Mesendoderm (in vitro differentiated cells): ENCODE data around the gene ARRDC3.

Experiments
- DNase-seq: peaks from one replicate; pipeline ENCODE4 v3.0.0; 2013
- H2AK5ac ChIP-seq: 2 replicates; pipeline ENCODE4 v1.6.1; 2013; ENCODE audit warnings: low read length, inconsistent platforms
- H2BK120ac ChIP-seq: 2 replicates; pipeline ENCODE4 v1.6.1; 2013; ENCODE audit warnings: low read depth, mild to moderate bottlenecking, low read length, moderate library complexity, mixed read lengths
- H2BK15ac ChIP-seq: replicated peaks from 2 replicates; pipeline ENCODE4 v1.6.1; 2013; ENCODE audit warnings: low read depth, mild to moderate bottlenecking, moderate library complexity
- H2BK5ac ChIP-seq: 2 replicates; pipeline ENCODE4 v1.6.1; 2013; ENCODE audit warnings: low read length, inconsistent platforms
- H3K18ac ChIP-seq: 2 replicates; pipeline ENCODE4 v1.6.1; 2013; ENCODE audit warnings: mild to moderate bottlenecking, low read length, mixed read lengths
- H3K23ac ChIP-seq: one replicate; pipeline ENCODE4 v1.6.1; 2013; ENCODE audit warnings: low read length
- H3K27ac ChIP-seq: 2 replicates; pipeline ENCODE4 v1.5.1; 2013; ENCODE audit warnings: low read depth, mild to moderate bottlenecking, inconsistent platforms, low read length, moderate library complexity
- H3K27me3 ChIP-seq: 2 replicates; pipeline ENCODE4 v1.6.1; 2013; ENCODE audit warnings: low read length, control low read depth, mild to moderate bottlenecking, inconsistent platforms; ENCODE audit not compliant: insufficient read depth, poor library complexity
- H3K36me3 ChIP-seq: 2 replicates; pipeline ENCODE4 v1.6.1; 2013; ENCODE audit warnings: low read length, inconsistent platforms; ENCODE audit not compliant: control insufficient read depth, insufficient read depth
- H3K4ac ChIP-seq: one replicate; pipeline ENCODE4 v1.6.1; 2013; ENCODE audit warnings: low read depth, mild to moderate bottlenecking, low read length, moderate library complexity
- H3K4me1 ChIP-seq: 2 replicates; pipeline ENCODE4 v1.6.1; 2013; ENCODE audit warnings: low read depth, low read length, inconsistent platforms; ENCODE audit not compliant: control insufficient read depth
- H3K4me2 ChIP-seq: 2 replicates; pipeline ENCODE4 v1.6.1; 2013; ENCODE audit warnings: low read length
- H3K4me3 ChIP-seq: 2 replicates; pipeline ENCODE4 v1.5.1; 2013; ENCODE audit warnings: mild to moderate bottlenecking, low read length
- H3K56ac ChIP-seq: one replicate; pipeline ENCODE4 v1.6.1; 2013; ENCODE audit warnings: low read length
- H3K79me1 ChIP-seq: 2 replicates; pipeline ENCODE4 v1.6.1; 2013; ENCODE audit warnings: low read length, inconsistent platforms
- H3K79me2 ChIP-seq: 2 replicates; pipeline ENCODE4 v1.6.1; 2013; ENCODE audit warnings: mild to moderate bottlenecking, low read length; ENCODE audit not compliant: control insufficient read depth, insufficient read depth
- H3K9ac ChIP-seq: 2 replicates; pipeline ENCODE4 v1.6.1; 2013; ENCODE audit warnings: low read length, inconsistent platforms
- H4K5ac ChIP-seq: one replicate; pipeline ENCODE4 v1.6.1; 2013; ENCODE audit warnings: low read length
- H4K8ac ChIP-seq: one replicate; pipeline ENCODE4 v1.6.1; 2013; ENCODE audit warnings: low read depth, mild to moderate bottlenecking, control low read depth, low read length, moderate library complexity
- WGBS: extraction: QIAGEN DNeasy Blood & Tissue Kit; methylation state at CpG from one replicate; pipeline ENCODE4 v1.1.7; 2013; ENCODE audit warnings: low lambda C conversion rate, missing lambda C conversion rate; ENCODE audit not compliant: insufficient coverage; ENCODE audit errors: extremely low coverage; 5-methylcytosine and 5-hydroxymethylcytosine counted together

Gene ARRDC3

GRCh38 chr5:91419571-91420537, 36.7 kb upstream of the ARRDC3 start:
- Histone ChIP-seq H3K79me2 (no peaks in the 10 kb centered on the region), H3K79me1 (no peaks in the 10 kb centered on the region), H2BK5ac (no peak overlapping the region), H3K56ac (no peak overlapping the region), H2BK15ac (no peak overlapping the region), H2AK5ac (no peak overlapping the region), H3K27me3 (no peaks in the 10 kb centered on the region), H3K4ac (no peak overlapping the region), H3K36me3 (no peaks in the 10 kb centered on the region), H3K4me1 (no peaks in the 10 kb centered on the region), H4K5ac (no peak overlapping the region), H4K8ac (no peak overlapping the region), H3K9ac (no peak overlapping the region), H3K23ac (no peak overlapping the region), H3K4me3 (no peak overlapping the region), H3K27ac (no peak overlapping the region), H2BK120ac (no peak overlapping the region), H3K4me2 (no peak overlapping the region), H3K18ac (no peak overlapping the region)
- DNase-seq: peak; percentile 58
- whole genome bisulfite sequencing: no CpG with 5 or more reads among the region's 9 CpGs

- Histone ChIP-seq H3K4me2 (no peak overlapping the region), H3K18ac (no peak overlapping the region), H3K23ac (no peak overlapping the region), H2BK120ac (no peak overlapping the region), H3K4ac (no peak overlapping the region), H3K27ac (no peak overlapping the region), H2BK15ac (no peak overlapping the region), H3K79me2 (no peaks in the 10 kb centered on the region), H3K9ac (no peak overlapping the region), H3K79me1 (no peaks in the 10 kb centered on the region), H3K27me3 (no peaks in the 10 kb centered on the region), H3K4me1 (no peaks in the 10 kb centered on the region), H4K5ac (no peak overlapping the region), H2AK5ac (no peak overlapping the region), H2BK5ac (no peak overlapping the region), H4K8ac (no peak overlapping the region), H3K56ac (no peak overlapping the region), H3K4me3 (no peak overlapping the region), H3K36me3 (no peaks in the 10 kb centered on the region)
- DNase-seq: no peak
- no CpG with 5 or more reads among the region's 1 CpG for WGBS
Observed at GRCh38 chr5:91419136-91419535, 36.0 kb upstream of the ARRDC3 start.

- Histone ChIP-seq H3K9ac (no peak overlapping the region), H3K18ac (no peak overlapping the region), H3K4ac (no peak overlapping the region), H2BK120ac (no peak overlapping the region), H3K79me1 (no peaks in the 10 kb centered on the region), H4K5ac (no peak overlapping the region), H2AK5ac (no peak overlapping the region), H2BK5ac (no peak overlapping the region), H3K4me1 (no peaks in the 10 kb centered on the region), H3K27ac (no peak overlapping the region), H3K56ac (no peak overlapping the region), H3K23ac (no peak overlapping the region), H2BK15ac (no peak overlapping the region), H4K8ac (no peak overlapping the region), H3K4me2 (no peak overlapping the region), H3K36me3 (no peaks in the 10 kb centered on the region), H3K27me3 (no peaks in the 10 kb centered on the region), H3K79me2 (no peaks in the 10 kb centered on the region), H3K4me3 (no peak overlapping the region)
- DNase-seq: no peak
Observed at GRCh38 chr5:91418158-91418557, 35.0 kb upstream of the ARRDC3 start.

GRCh38 chr5:91417219-91417618, 34.1 kb upstream of the ARRDC3 start:
- no peaks in the 10 kb centered on the region for H3K27me3 ChIP-seq

GRCh38 chr5:91416491-91416890, 33.4 kb upstream of the ARRDC3 start:
- Histone ChIP-seq H3K79me1 (no peaks in the 10 kb centered on the region), H2BK15ac (no peak overlapping the region), H3K27ac (no peak overlapping the region), H2BK5ac (no peak overlapping the region), H3K27me3 (no peaks in the 10 kb centered on the region), H2AK5ac (no peak overlapping the region), H3K4me2 (no peak overlapping the region), H4K5ac (no peak overlapping the region), H3K18ac (no peak overlapping the region), H3K9ac (no peak overlapping the region), H3K56ac (no peak overlapping the region), H3K79me2 (no peaks in the 10 kb centered on the region), H3K23ac (no peak overlapping the region), H4K8ac (no peak overlapping the region), H3K4me3 (no peak overlapping the region), H2BK120ac (no peak overlapping the region), H3K4ac (no peak overlapping the region), H3K4me1 (no peaks in the 10 kb centered on the region), H3K36me3 (no peaks in the 10 kb centered on the region)
- DNase-seq: no peak
- WGBS: 100% methylated on average over 1 of the region's 2 CpGs

More at GRCh38 chr5:91417219-91417618, 34.1 kb upstream of the ARRDC3 start:
- Histone ChIP-seq H4K8ac (no peak overlapping the region), H2BK5ac (no peak overlapping the region), H4K5ac (no peak overlapping the region), H3K18ac (no peak overlapping the region), H3K27ac (no peak overlapping the region), H2BK120ac (no peak overlapping the region), H3K56ac (no peak overlapping the region), H2BK15ac (no peak overlapping the region), H3K36me3 (no peaks in the 10 kb centered on the region), H3K4me2 (no peak overlapping the region), H3K4me1 (no peaks in the 10 kb centered on the region), H3K9ac (no peak overlapping the region), H3K23ac (no peak overlapping the region), H3K4ac (no peak overlapping the region), H3K79me2 (no peaks in the 10 kb centered on the region), H3K4me3 (no peak overlapping the region), H2AK5ac (no peak overlapping the region), H3K79me1 (no peaks in the 10 kb centered on the region)
- WGBS: no CpG with 5 or more reads among the region's 3 CpGs
- DNase-seq: no peak

GRCh38 chr5:91409304-91409703, 26.2 kb upstream of the ARRDC3 start:
- H3K36me3 ChIP-seq: no peaks in the 10 kb centered on the region
- H2AK5ac ChIP-seq: no peak overlapping the region
- H3K56ac ChIP-seq: no peak overlapping the region
- no peak overlapping the region for H2BK120ac ChIP-seq
- no peaks in the 10 kb centered on the region for H3K79me2 ChIP-seq
- H4K8ac ChIP-seq: no peak overlapping the region
- H3K23ac ChIP-seq: no peak overlapping the region
- H3K4me1 ChIP-seq: no peaks in the 10 kb centered on the region
- WGBS: no CpG with 5 or more reads among the region's 1 CpG
- no peak overlapping the region for H2BK15ac ChIP-seq
- no peak overlapping the region for H3K9ac ChIP-seq
- no peak overlapping the region for H3K4ac ChIP-seq
- H3K27me3 ChIP-seq: no peaks in the 10 kb centered on the region
- no peak overlapping the region for H3K27ac ChIP-seq
- no peaks in the 10 kb centered on the region for H3K79me1 ChIP-seq
- no peak overlapping the region for H2BK5ac ChIP-seq
- H3K4me3 ChIP-seq: no peak overlapping the region
- no peak overlapping the region for H4K5ac ChIP-seq
- H3K4me2 ChIP-seq: no peak overlapping the region
- no peak for DNase-seq
- H3K18ac ChIP-seq: no peak overlapping the region
